ENCODE results near the gene ATRN.

GRCh38 chr20:3622406-3622805 is 151.6 kb downstream of the ATRN start:
- TF ChIP-seq CTCF (IDR thresholded peaks at IDR 0.05 in 4 of 5, conservative IDR thresholded peaks at IDR 0.05 in 1 of 5) = no peak
- TF ChIP-seq POLR2A (IDR thresholded peaks at IDR 0.05) = no peak
